Neural cell (in vitro differentiated cells): ENCODE data around the gene DHCR24.

Experiments
- EP300 ChIP-seq: fragments of 450-650 bp; conservative IDR thresholded peaks from 2 replicates; pipeline ENCODE4 v1.6.1; 2014; ENCODE audit warnings: antibody characterized with exemption, mild to moderate bottlenecking, moderate library complexity; ENCODE audit not compliant: poor library complexity, severe bottlenecking
- EZH2 ChIP-seq: fragments of 200-600, 300-800 bp; shearing (Covaris generic), sonication (generic); IDR thresholded peaks from 2 replicates; pipeline ENCODE4 v1.6.1; 2014; ENCODE audit warnings: antibody characterized with exemption, low read length, borderline replicate concordance, mild to moderate bottlenecking; ENCODE audit not compliant: insufficient read depth, poor library complexity, severe bottlenecking
- MXI1 ChIP-seq: fragments of 450-650 bp; conservative IDR thresholded peaks from 2 replicates; pipeline ENCODE4 v1.6.1; 2014; ENCODE audit warnings: antibody characterized with exemption, mild to moderate bottlenecking; ENCODE audit not compliant: poor library complexity, severe bottlenecking
- POLR2AphosphoS5 ChIP-seq: IDR thresholded peaks from 2 replicates; pipeline ENCODE4 v1.6.1; 2012
- RAD21 ChIP-seq: fragments of 450-650 bp; conservative IDR thresholded peaks from 2 replicates; pipeline ENCODE4 v1.6.1; 2014; ENCODE audit warnings: antibody characterized with exemption, mild to moderate bottlenecking, moderate library complexity
- SMC3 ChIP-seq: fragments of 450-650 bp; conservative IDR thresholded peaks from 2 replicates; pipeline ENCODE4 v1.6.1; 2014; ENCODE audit warnings: antibody characterized with exemption, mild to moderate bottlenecking, moderate library complexity; ENCODE audit not compliant: poor library complexity
- TAF1 ChIP-seq: IDR thresholded peaks from 2 replicates; pipeline ENCODE4 v1.6.1; 2012; ENCODE audit warnings: low read depth
- TF ChIP-seq, protein P1 (sequence below): fragments of 450-650 bp; IDR thresholded peaks from 2 replicates; pipeline ENCODE4 v1.5.1; 2014; ENCODE audit warnings: antibody characterized with exemption, mild to moderate bottlenecking, moderate library complexity; ENCODE audit not compliant: poor library complexity, severe bottlenecking
- TF ChIP-seq, protein P2 (sequence below): IDR thresholded peaks from 2 replicates; pipeline ENCODE4 v1.6.1; 2012; ENCODE audit warnings: borderline replicate concordance

DNA sequence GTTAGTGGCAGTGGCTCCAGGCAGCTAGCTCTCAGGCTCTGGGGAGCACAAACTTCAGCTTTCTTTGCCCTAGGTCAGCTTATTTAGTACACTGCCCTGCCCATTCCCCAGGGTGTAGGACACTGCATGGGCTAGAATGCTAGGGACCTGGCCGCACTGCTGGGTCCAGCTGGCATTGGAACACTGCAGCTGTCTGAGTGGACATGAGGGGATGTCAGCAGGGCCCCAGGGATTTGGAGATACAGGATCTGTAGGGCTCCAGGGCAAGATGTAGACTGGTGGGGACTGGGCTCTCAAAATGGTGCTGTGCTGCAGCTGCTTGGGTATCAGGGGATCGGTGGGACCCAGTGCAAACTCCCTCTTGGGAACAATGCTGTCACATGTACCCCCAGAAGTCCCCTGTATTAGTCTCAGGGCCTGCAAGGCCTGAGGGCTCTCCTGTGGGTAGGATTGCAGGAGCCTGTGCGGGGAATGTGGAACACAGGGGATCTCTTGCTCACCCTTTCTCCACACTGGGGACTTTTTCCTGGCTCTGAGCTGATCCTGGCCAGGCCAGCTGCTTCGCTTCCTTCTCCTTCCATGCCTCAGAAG lies 60.7 kb downstream of the DHCR24 start:
- TF ChIP-seq POLR2AphosphoS5 (no peak), EZH2 (no peak), RAD21 (no peak), SMC3 (no peak), EP300 (no peak), TAF1 (no peak), MXI1 (no peak)
- TF ChIP-seq, protein P1, sequence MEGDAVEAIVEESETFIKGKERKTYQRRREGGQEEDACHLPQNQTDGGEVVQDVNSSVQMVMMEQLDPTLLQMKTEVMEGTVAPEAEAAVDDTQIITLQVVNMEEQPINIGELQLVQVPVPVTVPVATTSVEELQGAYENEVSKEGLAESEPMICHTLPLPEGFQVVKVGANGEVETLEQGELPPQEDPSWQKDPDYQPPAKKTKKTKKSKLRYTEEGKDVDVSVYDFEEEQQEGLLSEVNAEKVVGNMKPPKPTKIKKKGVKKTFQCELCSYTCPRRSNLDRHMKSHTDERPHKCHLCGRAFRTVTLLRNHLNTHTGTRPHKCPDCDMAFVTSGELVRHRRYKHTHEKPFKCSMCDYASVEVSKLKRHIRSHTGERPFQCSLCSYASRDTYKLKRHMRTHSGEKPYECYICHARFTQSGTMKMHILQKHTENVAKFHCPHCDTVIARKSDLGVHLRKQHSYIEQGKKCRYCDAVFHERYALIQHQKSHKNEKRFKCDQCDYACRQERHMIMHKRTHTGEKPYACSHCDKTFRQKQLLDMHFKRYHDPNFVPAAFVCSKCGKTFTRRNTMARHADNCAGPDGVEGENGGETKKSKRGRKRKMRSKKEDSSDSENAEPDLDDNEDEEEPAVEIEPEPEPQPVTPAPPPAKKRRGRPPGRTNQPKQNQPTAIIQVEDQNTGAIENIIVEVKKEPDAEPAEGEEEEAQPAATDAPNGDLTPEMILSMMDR = no peak
- TF ChIP-seq, protein P2, sequence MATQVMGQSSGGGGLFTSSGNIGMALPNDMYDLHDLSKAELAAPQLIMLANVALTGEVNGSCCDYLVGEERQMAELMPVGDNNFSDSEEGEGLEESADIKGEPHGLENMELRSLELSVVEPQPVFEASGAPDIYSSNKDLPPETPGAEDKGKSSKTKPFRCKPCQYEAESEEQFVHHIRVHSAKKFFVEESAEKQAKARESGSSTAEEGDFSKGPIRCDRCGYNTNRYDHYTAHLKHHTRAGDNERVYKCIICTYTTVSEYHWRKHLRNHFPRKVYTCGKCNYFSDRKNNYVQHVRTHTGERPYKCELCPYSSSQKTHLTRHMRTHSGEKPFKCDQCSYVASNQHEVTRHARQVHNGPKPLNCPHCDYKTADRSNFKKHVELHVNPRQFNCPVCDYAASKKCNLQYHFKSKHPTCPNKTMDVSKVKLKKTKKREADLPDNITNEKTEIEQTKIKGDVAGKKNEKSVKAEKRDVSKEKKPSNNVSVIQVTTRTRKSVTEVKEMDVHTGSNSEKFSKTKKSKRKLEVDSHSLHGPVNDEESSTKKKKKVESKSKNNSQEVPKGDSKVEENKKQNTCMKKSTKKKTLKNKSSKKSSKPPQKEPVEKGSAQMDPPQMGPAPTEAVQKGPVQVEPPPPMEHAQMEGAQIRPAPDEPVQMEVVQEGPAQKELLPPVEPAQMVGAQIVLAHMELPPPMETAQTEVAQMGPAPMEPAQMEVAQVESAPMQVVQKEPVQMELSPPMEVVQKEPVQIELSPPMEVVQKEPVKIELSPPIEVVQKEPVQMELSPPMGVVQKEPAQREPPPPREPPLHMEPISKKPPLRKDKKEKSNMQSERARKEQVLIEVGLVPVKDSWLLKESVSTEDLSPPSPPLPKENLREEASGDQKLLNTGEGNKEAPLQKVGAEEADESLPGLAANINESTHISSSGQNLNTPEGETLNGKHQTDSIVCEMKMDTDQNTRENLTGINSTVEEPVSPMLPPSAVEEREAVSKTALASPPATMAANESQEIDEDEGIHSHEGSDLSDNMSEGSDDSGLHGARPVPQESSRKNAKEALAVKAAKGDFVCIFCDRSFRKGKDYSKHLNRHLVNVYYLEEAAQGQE = no peak
